ENCODE data around the gene MAN2B2. TPM values are rescaled to one million over a fixed set of nuclear protein-coding genes. Genes with fewer than 3 reads are reported as not detected.

Gene MAN2B2
- total and polyA plus RNA-seq, 2 of the 8 experiments (the other 6 are each of a cell fraction or from before 2014, with no cell fraction given): 3.3 to 4.0 TPM

DNA sequence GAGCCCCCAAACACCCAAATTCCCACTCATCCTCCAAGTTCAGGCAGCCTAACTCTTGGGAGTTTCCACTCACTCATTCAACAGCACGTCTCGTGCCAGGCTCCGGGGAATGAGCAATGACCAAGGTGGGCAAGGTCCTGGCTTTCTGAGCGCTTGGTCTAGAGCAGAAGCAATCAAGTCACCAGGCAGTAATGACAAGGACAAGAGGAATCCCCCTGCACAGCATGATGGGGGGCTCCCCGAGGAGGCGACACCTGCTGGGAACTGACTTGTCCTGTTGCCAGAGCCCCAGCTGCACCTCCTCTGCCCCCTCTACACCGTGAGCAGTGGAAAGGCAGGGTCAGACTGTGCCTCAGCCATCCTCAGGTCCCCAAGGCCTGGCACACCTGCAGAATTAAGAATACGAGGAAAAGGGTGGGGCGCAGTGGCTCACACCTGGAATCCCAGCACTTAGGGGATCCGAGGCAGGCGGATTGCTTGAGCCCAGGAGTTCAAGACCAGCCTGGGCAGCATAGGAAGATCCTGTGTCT is 39.8 kb downstream of the MAN2B2 start (continued):
- TF ChIP-seq CHD7 (IDR thresholded peaks at IDR 0.05; ENCODE audit: insufficient replicate concordance, low read length): no peak
- no peak for TF ChIP-seq MAFK (IDR thresholded peaks at IDR 0.05; ENCODE audit: low read depth, low read length)

Measured in H1 (cell line).